GM21381 (cell line): ENCODE data around the gene GUCA1C.

Source experiments
- ATAC-seq: cut with Tn5 transposase; IDR thresholded peaks from one replicate; pipeline ENCODE4 v1.9.1; 2021; ENCODE audit warnings: mild to moderate bottlenecking, moderate library complexity; ENCODE audit not compliant: unreplicated experiment

Gene GUCA1C

DNA sequence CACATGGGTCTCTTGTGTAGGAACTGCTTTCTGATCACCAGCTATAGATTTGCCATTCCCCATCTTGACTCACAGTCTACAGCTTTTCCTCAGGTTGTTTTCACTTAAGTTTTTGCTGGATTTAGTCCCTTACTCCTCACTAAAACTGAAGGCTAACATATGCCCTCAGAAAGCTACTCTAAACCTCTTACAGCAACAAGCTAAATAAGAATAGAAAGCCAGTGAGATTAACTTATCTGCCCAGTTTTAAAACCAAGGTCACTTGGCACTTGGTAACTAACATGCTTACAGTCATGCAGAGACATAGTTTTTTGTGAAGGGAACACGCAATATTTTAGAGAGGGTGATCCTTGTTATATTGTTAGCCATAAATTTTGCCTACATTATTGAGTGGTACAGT lies at the start of gene GUCA1C:
Gene GUCA1C, minus strand, starts transcription at position 180 of the 400 bp plus-strand sequence. Its CDS starts 117 bp downstream, at position 63.
- no peak for ATAC-seq

GRCh38 chr3:108998436-108998835 lies 44.8 kb upstream of the GUCA1C start:
- no peak for ATAC-seq

DNA sequence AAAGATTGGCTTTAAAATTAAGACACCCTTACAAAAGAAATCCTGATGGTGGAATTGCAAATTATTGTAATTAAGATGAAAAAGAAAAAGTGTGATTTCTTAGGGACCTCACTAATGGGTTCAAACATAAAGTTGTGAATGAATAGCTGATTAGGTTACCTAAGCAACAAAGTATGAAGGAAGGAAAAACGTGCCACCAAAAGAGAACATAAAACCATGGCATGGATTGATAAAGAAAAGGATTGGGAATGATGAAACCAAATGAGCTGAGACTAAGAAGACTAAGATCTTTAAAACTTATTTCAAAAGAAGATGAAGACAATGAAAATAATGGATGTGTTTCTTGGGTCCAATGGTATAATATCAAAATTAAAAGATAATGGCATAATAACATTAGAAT lies 32.2 kb upstream of the GUCA1C start:
- ATAC-seq: no peak

DNA sequence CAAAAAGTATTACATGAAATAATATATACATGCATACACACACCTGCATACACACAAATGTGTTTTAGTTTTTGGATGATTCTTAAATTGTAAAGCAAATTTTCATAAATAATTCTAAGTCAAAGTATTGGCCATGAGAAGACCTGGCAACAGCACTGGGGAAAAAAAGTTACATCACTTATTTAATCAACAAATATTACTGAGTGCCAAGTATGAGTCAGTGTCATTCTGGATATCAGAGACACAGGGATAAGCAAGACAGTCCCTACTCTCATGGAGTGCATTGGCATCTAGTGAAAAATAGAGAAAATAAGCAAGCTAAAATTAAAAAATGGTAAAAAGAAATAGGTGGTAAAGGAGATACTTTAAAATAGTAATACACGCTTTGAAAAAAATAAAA lies 29.4 kb upstream of the GUCA1C start:
- no peak for ATAC-seq

GRCh38 chr3:108976058-108976457 lies 22.4 kb upstream of the GUCA1C start:
- no peak for ATAC-seq

- no peak for ATAC-seq
Observed at GRCh38 chr3:108973019-108973418, 19.3 kb upstream of the GUCA1C start.

GRCh38 chr3:108972482-108972881 lies 18.8 kb upstream of the GUCA1C start:
- ATAC-seq: no peak

- ATAC-seq: no peak
Observed at GRCh38 chr3:108970561-108970960, 16.9 kb upstream of the GUCA1C start.

DNA sequence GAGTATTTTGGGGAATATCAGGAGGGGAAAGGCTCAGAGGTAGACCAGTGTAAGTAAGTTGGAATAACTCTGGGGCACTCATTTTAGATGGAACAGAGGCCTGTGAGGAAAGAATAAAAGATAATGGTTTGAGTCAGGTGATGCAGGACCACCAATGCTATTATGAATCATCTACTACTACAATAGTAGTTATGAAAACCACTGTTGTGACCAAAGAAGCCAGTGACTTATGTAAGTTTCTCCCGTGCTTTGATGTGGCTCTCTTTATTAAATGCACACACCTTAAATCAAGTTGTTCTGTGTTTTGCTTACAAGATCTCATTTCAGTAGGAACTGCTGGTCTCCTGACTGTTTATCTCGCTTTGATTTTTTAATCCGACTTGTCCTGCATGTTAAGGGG lies 13.1 kb upstream of the GUCA1C start:
- ATAC-seq: no peak

- no peak for ATAC-seq
Observed at GRCh38 chr3:108959017-108959416, 5.3 kb upstream of the GUCA1C start.

GRCh38 chr3:108953210-108953609 lies 469 bp downstream of the GUCA1C start:
- ATAC-seq: no peak

- no peak for ATAC-seq
Observed at GRCh38 chr3:108951820-108952501, 1.7 kb downstream of the GUCA1C start.

DNA sequence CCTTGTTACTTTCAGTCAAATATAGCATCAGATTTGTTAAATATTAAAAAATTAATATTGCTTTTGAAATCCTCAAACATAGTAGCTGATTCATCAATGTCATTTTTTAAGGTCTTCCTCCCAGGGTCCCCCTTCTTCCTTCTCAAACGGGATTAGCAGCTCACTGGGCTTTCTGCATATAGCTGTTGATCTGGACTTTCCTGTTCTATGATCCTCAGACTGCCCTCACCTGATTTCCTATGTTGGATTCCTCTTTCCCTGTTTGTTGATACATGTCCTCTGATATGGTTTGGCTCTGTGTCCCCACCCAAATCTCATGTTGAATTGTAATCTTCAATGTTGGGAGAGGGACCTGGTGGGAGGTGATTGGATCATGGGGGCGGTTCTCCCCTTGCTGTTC lies 5.8 kb downstream of the GUCA1C start:
- no peak for ATAC-seq

GRCh38 chr3:108946292-108947285 lies 7.1 kb downstream of the GUCA1C start:
- ATAC-seq: no peak

DNA sequence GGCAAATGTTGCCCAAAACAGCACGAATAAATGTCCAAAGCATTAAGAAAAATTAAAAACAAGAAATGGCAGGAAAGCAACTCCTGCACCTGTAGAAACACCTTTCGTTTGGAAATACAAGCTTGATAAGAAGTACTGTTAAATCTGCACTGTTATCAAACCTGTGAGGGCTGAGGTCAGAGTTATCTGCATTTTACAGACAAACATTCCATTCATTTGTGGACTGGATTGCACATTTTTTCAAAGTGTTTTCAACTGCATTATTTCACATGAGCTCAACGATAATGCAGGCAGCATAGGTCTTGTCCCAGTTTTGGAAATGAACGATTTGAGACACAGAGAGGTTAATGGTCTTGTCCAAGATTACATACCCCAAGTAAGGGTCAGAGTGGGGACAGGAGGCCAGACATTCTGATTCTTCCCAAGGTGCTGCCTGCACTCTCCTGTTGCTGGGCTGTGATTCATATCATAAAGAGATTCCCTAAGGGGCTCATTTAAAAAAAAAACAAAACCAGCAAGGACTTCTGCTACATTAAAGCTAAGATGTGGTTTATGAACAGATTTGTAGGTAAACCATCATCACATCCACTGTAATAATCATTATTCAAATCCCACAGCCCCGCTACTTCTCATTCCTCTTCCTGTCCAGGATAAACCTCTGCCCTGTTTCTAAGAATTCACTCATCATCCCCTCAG lies 13.0 kb downstream of the GUCA1C start:
- ATAC-seq: no peak

DNA sequence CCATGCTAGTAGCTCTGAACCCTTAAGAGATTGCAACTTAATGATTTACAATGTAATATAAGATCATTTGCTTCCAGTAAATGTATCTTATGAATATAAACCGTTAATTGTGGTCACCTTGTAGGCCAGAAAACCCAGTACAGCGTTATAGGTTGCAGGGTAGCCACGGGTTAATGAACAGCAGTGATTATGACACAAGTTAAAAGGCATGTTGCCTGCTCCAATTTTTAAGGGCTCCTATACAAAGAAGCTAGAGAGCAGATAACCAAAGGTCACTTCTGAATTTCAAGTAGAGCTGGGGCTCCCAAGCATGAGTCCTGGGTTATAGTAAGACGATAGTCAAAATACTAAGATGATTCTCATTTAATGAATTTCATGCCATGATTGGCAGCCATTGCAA lies 13.5 kb downstream of the GUCA1C start:
- no peak for ATAC-seq

DNA sequence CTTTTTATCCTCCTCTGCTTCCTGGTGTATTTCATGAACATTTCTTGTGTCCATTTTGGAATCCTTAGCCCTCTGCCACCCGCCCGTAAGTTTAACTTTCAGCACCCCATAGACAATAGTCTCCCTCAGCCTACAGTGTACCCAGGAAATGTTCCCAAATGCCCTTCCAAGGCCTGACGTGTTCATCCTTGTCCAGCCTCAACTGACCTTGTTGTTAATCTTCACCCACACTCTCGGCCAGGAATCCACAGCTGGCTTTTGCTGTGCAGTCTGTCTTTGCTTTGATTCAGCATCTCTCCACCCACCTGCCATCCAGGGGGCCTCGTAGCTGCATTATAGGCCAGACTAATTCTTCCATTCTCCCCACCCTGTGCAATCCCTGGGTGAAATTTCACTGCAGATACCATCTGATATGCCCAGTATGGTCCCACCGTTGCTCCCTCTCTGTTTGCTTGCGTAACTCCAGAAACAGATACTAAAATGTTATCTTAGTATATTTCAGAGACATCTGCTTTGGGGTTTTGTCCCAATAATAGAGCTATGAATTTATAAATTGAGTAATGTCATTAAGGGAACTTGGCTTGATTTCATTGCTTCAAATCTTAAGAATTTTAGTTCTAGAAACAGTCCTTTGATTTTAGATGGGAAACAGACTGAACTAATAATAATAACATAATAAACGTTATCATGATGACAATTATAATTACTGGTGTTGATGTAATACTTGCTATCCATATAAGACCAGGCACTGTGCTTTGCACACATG lies 16.6 kb downstream of the GUCA1C start:
- ATAC-seq: no peak

GRCh38 chr3:108931035-108931434 lies 22.6 kb downstream of the GUCA1C start:
- no peak for ATAC-seq

DNA sequence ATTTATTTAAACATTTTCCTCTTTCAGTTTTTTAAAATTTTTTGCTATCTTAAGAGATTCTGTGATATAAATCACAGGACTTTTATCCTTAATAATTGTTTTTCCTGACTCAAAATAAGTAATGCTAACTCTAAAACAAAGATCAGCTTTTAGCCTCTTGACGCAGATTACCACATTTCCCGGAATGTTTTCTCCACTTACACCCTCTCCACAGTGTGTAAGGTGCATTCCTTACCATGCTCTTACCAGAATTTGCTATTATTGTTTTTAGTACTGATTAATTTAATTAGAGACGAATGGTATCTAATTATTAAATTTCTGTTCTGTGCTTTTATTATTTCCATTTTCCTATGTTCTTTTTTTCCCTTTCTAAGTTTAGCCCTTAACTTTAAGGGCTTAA lies 34.8 kb downstream of the GUCA1C start:
- ATAC-seq: no peak

DNA sequence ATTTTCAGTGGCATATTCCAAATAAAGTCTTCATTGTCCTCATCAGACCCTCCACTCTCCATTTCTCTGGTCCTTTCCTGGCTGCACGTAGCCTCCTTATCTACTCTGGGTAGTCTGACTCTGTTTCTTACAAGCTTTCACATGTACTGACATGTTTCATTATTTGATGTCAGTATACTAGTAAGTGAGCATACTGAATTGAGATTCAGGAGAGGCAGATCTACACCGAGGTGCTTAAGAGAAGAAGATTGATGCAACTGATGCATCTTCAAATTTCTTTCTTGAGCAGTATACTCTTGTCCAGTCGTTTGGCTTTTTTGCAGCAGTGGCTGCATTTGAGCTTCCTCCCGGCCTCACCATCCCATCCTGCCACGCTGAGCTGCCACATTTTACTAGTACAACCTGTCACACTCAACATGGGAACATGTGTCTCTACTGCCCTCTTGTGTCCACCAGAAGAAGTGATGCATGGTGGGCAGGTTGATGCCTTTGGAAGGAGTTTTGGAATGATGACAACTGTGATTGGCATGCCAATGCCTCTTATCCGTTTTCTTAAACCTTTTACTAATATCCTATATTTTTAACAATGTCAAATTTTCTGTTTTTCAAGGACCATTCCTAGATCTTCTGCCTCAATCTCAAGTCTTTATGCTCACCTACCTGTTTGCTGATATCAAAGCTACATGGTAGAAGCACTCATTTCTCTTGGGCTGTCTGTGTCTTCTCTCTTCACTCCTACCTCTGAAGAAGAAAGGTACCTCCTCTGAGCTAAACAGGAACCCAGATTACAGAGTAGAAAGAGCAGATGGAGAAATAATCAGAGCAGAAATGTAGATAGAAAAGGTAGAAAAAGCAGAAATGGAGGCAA lies 38.7 kb downstream of the GUCA1C start:
- ATAC-seq: peak; percentile 95
